ENCODE measurements around the gene PLCG1.

Gene PLCG1

DNA sequence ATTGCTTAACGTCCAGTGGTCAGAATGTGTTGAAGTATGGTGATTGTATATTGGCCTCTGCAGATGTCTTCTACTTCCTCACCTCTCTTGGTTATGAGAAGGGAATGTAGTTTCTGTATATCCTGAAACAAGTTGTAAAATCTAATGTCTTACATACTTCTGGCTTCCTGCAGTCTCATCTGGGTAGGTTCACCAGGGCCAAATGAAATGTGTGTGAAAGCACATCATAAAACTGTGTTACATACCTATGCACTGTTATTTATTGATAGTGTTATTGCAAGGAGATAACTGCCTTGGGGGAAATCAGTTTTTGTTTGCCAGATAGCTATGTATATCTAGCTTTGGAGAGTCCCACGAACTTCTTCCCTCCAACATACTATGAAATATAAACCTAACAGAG lies 35.7 kb upstream of the PLCG1 start:
- no peak overlapping the region for H2AFZ ChIP-seq (ENCODE audit: low read depth)

DNA sequence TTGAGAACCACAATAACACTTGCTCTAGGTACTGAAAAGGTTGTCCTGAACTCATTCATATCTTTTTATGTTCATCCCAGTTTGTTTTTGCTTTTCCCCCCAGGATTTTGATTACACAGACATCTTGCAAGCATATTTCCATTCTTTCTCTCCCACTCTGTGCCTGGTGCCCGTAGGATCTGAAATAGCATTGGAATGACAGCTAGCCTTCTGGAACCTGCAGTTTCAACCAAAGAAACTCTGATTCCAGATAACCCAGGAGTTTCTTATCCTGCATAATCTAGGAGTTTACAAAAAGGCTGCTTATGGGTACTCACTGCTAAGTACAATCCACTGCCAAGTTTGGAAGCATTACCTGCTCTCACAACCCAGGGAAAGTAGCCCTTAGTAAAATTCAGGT lies 28.8 kb upstream of the PLCG1 start:
- no peaks in the 10 kb centered on the region for H4K20me1 ChIP-seq (ENCODE audit: insufficient read depth)
- H2AFZ ChIP-seq (ENCODE audit: low read depth) = no peak overlapping the region
- H3K79me2 ChIP-seq (ENCODE audit: insufficient read depth, low read depth) = no peaks in the 10 kb centered on the region
- no peak overlapping the region for H3K4me2 ChIP-seq
- TF ChIP-seq, protein P1, sequence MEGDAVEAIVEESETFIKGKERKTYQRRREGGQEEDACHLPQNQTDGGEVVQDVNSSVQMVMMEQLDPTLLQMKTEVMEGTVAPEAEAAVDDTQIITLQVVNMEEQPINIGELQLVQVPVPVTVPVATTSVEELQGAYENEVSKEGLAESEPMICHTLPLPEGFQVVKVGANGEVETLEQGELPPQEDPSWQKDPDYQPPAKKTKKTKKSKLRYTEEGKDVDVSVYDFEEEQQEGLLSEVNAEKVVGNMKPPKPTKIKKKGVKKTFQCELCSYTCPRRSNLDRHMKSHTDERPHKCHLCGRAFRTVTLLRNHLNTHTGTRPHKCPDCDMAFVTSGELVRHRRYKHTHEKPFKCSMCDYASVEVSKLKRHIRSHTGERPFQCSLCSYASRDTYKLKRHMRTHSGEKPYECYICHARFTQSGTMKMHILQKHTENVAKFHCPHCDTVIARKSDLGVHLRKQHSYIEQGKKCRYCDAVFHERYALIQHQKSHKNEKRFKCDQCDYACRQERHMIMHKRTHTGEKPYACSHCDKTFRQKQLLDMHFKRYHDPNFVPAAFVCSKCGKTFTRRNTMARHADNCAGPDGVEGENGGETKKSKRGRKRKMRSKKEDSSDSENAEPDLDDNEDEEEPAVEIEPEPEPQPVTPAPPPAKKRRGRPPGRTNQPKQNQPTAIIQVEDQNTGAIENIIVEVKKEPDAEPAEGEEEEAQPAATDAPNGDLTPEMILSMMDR (conservative IDR thresholded peaks at IDR 0.05; ENCODE audit: low read depth, low read length) = no peak
- peaks cover 17% of the 10 kb centered on the region; the same call in 1 of the 2 replicates for H3K36me3 ChIP-seq (ENCODE audit: insufficient read depth)
- H3K27ac ChIP-seq = no peak overlapping the region
- H3K27me3 ChIP-seq (ENCODE audit: insufficient read depth, low read depth) = no peaks in the 10 kb centered on the region
- H3K4me3 ChIP-seq (IDR thresholded peaks at IDR 0.05; ENCODE audit: insufficient read depth, low read depth, low read length) = no peak overlapping the region
- H3K9ac ChIP-seq = no peak overlapping the region
- H3K4me1 ChIP-seq (ENCODE audit: low read depth, poor library complexity, severe bottlenecking) = no peaks in the 10 kb centered on the region

More for the DNA sequence above, 35.7 kb upstream of the PLCG1 start:
- no peak overlapping the region for H3K4me3 ChIP-seq (IDR thresholded peaks at IDR 0.05; ENCODE audit: insufficient read depth, low read depth, low read length)
- H3K79me2 ChIP-seq (ENCODE audit: insufficient read depth, low read depth) = no peaks in the 10 kb centered on the region
- TF ChIP-seq, protein P1 (conservative IDR thresholded peaks at IDR 0.05; ENCODE audit: low read depth, low read length) = no peak
- H3K4me2 ChIP-seq = no peak overlapping the region
- no peaks in the 10 kb centered on the region for H3K4me1 ChIP-seq (ENCODE audit: low read depth, poor library complexity, severe bottlenecking)
- peaks cover 48% of the 10 kb centered on the region; the same call in 1 of the 2 replicates for H3K36me3 ChIP-seq (ENCODE audit: insufficient read depth)
- no peak overlapping the region for H3K9ac ChIP-seq
- no peaks in the 10 kb centered on the region for H3K27me3 ChIP-seq (ENCODE audit: insufficient read depth, low read depth)
- H3K27ac ChIP-seq = no peak overlapping the region
- H4K20me1 ChIP-seq (ENCODE audit: insufficient read depth) = no peaks in the 10 kb centered on the region

DNA sequence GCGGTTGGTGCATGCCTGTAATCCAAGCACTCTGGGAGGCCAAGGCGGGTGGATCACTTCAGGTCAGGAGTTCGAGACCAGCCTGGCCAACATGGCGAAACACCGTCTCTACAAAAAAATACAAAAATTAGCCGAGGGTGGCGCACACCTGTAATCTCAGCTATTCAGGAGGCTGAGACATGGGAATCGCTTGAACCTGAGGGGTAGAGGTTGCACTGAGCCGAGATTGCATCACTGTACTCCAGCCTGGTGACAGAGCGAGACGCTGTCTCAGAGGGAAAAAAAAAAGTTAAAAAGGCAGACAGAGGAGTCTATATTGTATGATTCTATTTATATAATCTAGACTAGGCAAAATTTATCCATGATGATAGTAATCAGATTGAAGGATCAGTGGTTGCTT lies 27.3 kb upstream of the PLCG1 start:
- TF ChIP-seq, protein P1 (conservative IDR thresholded peaks at IDR 0.05; ENCODE audit: low read depth, low read length) = no peak
- Histone ChIP-seq H3K4me3 (IDR thresholded peaks at IDR 0.05; ENCODE audit: insufficient read depth, low read depth, low read length) (no peak overlapping the region), H3K27ac (no peak overlapping the region), H3K79me2 (ENCODE audit: insufficient read depth, low read depth) (no peaks in the 10 kb centered on the region), H3K4me2 (no peak overlapping the region), H4K20me1 (ENCODE audit: insufficient read depth) (no peaks in the 10 kb centered on the region), H3K4me1 (ENCODE audit: low read depth, poor library complexity, severe bottlenecking) (no peaks in the 10 kb centered on the region), H3K36me3 (ENCODE audit: insufficient read depth) (peaks cover 8% of the 10 kb centered on the region; the same call in 1 of the 2 replicates), H3K9ac (no peak overlapping the region), H2AFZ (ENCODE audit: low read depth) (no peak overlapping the region), H3K27me3 (ENCODE audit: insufficient read depth, low read depth) (no peaks in the 10 kb centered on the region)

DNA sequence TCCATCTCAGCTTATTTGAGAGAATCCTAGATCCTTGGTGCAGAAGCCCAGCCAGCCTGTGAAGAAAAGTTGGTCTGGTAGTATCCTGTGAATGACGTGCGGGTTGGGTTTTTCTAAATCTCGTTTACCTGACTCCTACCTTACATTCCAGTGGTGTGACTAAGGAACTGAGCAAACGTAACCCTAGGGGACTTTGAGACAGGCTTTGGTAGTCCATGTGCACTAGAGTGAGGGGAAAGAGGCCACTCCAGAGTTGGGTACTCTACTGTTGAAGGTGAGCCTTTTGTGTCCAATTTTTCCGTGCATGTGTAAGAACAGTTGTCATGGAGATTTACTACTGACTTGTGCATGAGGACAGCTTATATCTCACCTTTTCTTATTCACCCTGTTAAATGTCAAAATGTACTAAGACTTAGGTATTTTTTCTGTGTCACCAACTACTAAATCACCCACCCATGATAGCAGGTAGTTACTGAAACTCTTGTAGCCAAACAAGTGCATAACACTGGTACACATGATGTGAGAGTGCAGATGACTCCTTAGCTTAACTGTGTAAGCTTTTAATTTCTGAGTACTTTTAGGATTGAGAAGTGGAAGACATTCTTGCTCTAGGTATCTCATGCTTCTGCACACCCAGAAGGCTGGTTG lies 26.3 kb upstream of the PLCG1 start:
- Histone ChIP-seq H3K4me3 (IDR thresholded peaks at IDR 0.05; ENCODE audit: insufficient read depth, low read depth, low read length) (no peak overlapping the region), H3K36me3 (ENCODE audit: insufficient read depth) (peaks cover 15% of the 10 kb centered on the region; the same call in 1 of the 2 replicates), H3K9ac (no peak overlapping the region), H3K27ac (no peak overlapping the region), H3K4me2 (no peak overlapping the region), H3K27me3 (ENCODE audit: insufficient read depth, low read depth) (no peaks in the 10 kb centered on the region), H4K20me1 (ENCODE audit: insufficient read depth) (no peaks in the 10 kb centered on the region), H3K4me1 (ENCODE audit: low read depth, poor library complexity, severe bottlenecking) (no peaks in the 10 kb centered on the region), H3K79me2 (ENCODE audit: insufficient read depth, low read depth) (no peaks in the 10 kb centered on the region), H2AFZ (ENCODE audit: low read depth) (no peak overlapping the region)
- TF ChIP-seq, protein P1 (conservative IDR thresholded peaks at IDR 0.05; ENCODE audit: low read depth, low read length) = no peak
